Vagina (tissue), 2 donors: ENCODE measurements around the gene TMEM255B.
"Not testable (repeated sequence)": the region's sequence is repeated elsewhere in the genome, so short reads cannot be mapped to it uniquely, and the experiment has no call there.

Source experiments
- CTCF ChIP-seq, 3 experiments: fragments of 450-650 bp in 2 of 3; fragments of 200-600 bp in 1 of 3; sonication (generic) in 1 of 3; IDR thresholded peaks; one replicate each; pipeline ENCODE4 v1.5.1; 2017 to 2019; ENCODE audit warnings: antibody characterized with exemption in 3 of 3, mild to moderate bottlenecking in 2 of 3, moderate library complexity in 2 of 3
- POLR2A ChIP-seq, 2 donors: fragments of 450-650 bp; IDR thresholded peaks; one replicate each; pipeline ENCODE4 v1.6.1; 2017; ENCODE audit warnings: antibody characterized with exemption in 2 of 2, mild to moderate bottlenecking in 2 of 2, moderate library complexity in 2 of 2

GRCh38 chr13:113745500-113746142 lies 13.4 kb upstream of the TMEM255B start:
- TF ChIP-seq CTCF, POLR2A (IDR thresholded peaks at IDR 0.05): not testable (repeated sequence)
